Endodermal cell (in vitro differentiated cells): Measurements from ENCODE around the gene MTMR3. TPM values are rescaled to one million over a fixed set of nuclear protein-coding genes. Genes with fewer than 3 reads are reported as not detected.

ENCODE experiments used
- DNase-seq: peaks from one replicate; pipeline ENCODE4 v3.0.0-alpha.2; 2017
- H3K27ac ChIP-seq: 2 replicates; pipeline ENCODE4 v1.5.1; 2013; ENCODE audit warnings: mild to moderate bottlenecking, low read depth, low read length, moderate library complexity
- H3K27me3 ChIP-seq: 2 replicates; pipeline ENCODE4 v1.6.1; 2013; ENCODE audit warnings: mild to moderate bottlenecking, low read length, moderate library complexity; ENCODE audit not compliant: insufficient read depth, control insufficient read depth, poor library complexity, severe bottlenecking
- H3K36me3 ChIP-seq: 2 replicates; pipeline ENCODE4 v1.7.0; 2013; ENCODE audit warnings: mild to moderate bottlenecking, low read length, moderate library complexity; ENCODE audit not compliant: control insufficient read depth, insufficient read depth
- H3K4me1 ChIP-seq: one replicate; pipeline ENCODE4 v1.7.0; 2013; ENCODE audit warnings: low read length; ENCODE audit not compliant: control insufficient read depth, insufficient read depth
- H3K4me3 ChIP-seq: 2 replicates; pipeline ENCODE4 v1.5.1; 2013; ENCODE audit warnings: mild to moderate bottlenecking, low read length, moderate library complexity
- H3K9ac ChIP-seq: 2 replicates; pipeline ENCODE4 v1.6.1; 2013; ENCODE audit warnings: mild to moderate bottlenecking, low read length, moderate library complexity; ENCODE audit not compliant: poor library complexity, severe bottlenecking; ENCODE audit errors: extremely low read depth
- H3K9me3 ChIP-seq: 2 replicates; pipeline ENCODE4 v1.6.1; 2013; ENCODE audit warnings: mild to moderate bottlenecking, low read length, moderate library complexity; ENCODE audit not compliant: control insufficient read depth
- H3K27ac Mint-ChIP-seq: 2 replicates; pipeline ENCODE4 v1.8.0; 2020; ENCODE audit warnings: mixed read lengths
- H3K27me3 Mint-ChIP-seq: 2 replicates; pipeline ENCODE4 v1.8.0; 2021; ENCODE audit warnings: mild to moderate bottlenecking, mixed read lengths; ENCODE audit not compliant: insufficient read depth
- H3K36me3 Mint-ChIP-seq: 2 replicates; pipeline ENCODE4 v1.8.0; 2020; ENCODE audit warnings: low read depth, mixed read lengths
- H3K4me1 Mint-ChIP-seq: 2 replicates; pipeline ENCODE4 v1.8.0; 2020; ENCODE audit warnings: mixed read lengths
- H3K4me3 Mint-ChIP-seq: 2 replicates; pipeline ENCODE4 v1.8.0; 2020; ENCODE audit warnings: mild to moderate bottlenecking, moderate library complexity, mixed read lengths
- H3K9me3 Mint-ChIP-seq: 2 replicates; pipeline ENCODE4 v1.8.0; 2020; ENCODE audit warnings: mild to moderate bottlenecking, mixed read lengths
- CTCF ChIP-seq: fragments of 200-600 bp; sonication (generic); conservative IDR thresholded peaks from 2 replicates; pipeline ENCODE4 v1.5.0; 2021; ENCODE audit warnings: antibody characterized with exemption, mild to moderate bottlenecking
- WGBS, 2 experiments: methylation state at CpG; one replicate each; pipeline versions ENCODE4 v1.1.5 to v1.1.7; 2013; ENCODE audit warnings: missing lambda C conversion rate in 2 of 2, mixed read lengths in 1 of 2; ENCODE audit not compliant: insufficient coverage in 1 of 2, insufficient read length in 1 of 2; 5-methylcytosine and 5-hydroxymethylcytosine counted together
- total RNA-seq, 2 donors: library from RNA; stranded (reverse); fragmentation: NEBNext Ultra II Directional in 1 of 2; extraction: Animal tissue kit (Norgen Biotek cat#: 25700) in 1 of 2; gene quantifications; 2 replicates in 1 of 2; 3 replicates in 1 of 2; pipeline ENCODE4 v1.2.1, GENCODE V29; 2021

Gene MTMR3
- total RNA-seq, 2 donors from 2014 or later = 30.9 to 41.3 TPM

GRCh38 chr22:30010789-30011405 lies 127.9 kb downstream of the MTMR3 start:
- H3K36me3 ChIP-seq = peaks cover 73% of the 10 kb centered on the region
- Mint-ChIP-seq H3K27ac (peak overlapping the region; percentile 12), H3K4me1 (peaks cover 46% of the 10 kb centered on the region), H3K36me3 (peaks cover 26% of the 10 kb centered on the region), H3K4me3 (no peak overlapping the region), H3K9me3 (no peaks in the 10 kb centered on the region), H3K27me3 (no peaks in the 10 kb centered on the region)
- H3K27ac ChIP-seq = no peak overlapping the region
- DNase-seq = no peak
- peaks cover 41% of the 10 kb centered on the region for H3K4me1 ChIP-seq
- TF ChIP-seq CTCF = no peak
- H3K9ac ChIP-seq = no peak overlapping the region
- 0 to 50% methylated on average over 1 to 2 of the region's 2 CpGs for WGBS, 2 experiments
- H3K27me3 ChIP-seq = no peaks in the 10 kb centered on the region
- H3K4me3 ChIP-seq = no peak overlapping the region
- no peaks in the 10 kb centered on the region for H3K9me3 ChIP-seq

GRCh38 chr22:30013201-30013600 lies 130.2 kb downstream of the MTMR3 start:
- no peak for TF ChIP-seq CTCF
- Mint-ChIP-seq H3K36me3 (peaks cover 38% of the 10 kb centered on the region), H3K4me1 (peaks cover 35% of the 10 kb centered on the region), H3K9me3 (no peaks in the 10 kb centered on the region), H3K27ac (no peak overlapping the region), H3K27me3 (no peaks in the 10 kb centered on the region), H3K4me3 (no peak overlapping the region)
- Histone ChIP-seq H3K4me3 (no peak overlapping the region), H3K9ac (no peak overlapping the region), H3K27ac (no peak overlapping the region), H3K36me3 (peaks cover 75% of the 10 kb centered on the region), H3K9me3 (no peaks in the 10 kb centered on the region), H3K4me1 (peaks cover 27% of the 10 kb centered on the region), H3K27me3 (no peaks in the 10 kb centered on the region)
- WGBS, 2 experiments = 93 to 95% methylated on average over 5 of the region's 5 CpGs
- DNase-seq = no peak

- peaks cover 25% of the 10 kb centered on the region for H3K4me1 Mint-ChIP-seq
Observed at GRCh38 chr22:30014244-30014643, 131.3 kb downstream of the MTMR3 start.

More at GRCh38 chr22:30014244-30014643, 131.3 kb downstream of the MTMR3 start:
- H3K36me3 Mint-ChIP-seq = peaks cover 44% of the 10 kb centered on the region
- no peaks in the 10 kb centered on the region for H3K9me3 Mint-ChIP-seq
- no peaks in the 10 kb centered on the region for H3K9me3 ChIP-seq
- H3K27me3 ChIP-seq = no peaks in the 10 kb centered on the region
- H3K4me3 ChIP-seq = no peak overlapping the region
- peaks cover 17% of the 10 kb centered on the region for H3K4me1 ChIP-seq
- H3K9ac ChIP-seq = no peak overlapping the region
- H3K27ac Mint-ChIP-seq = no peak overlapping the region
- H3K4me3 Mint-ChIP-seq = no peak overlapping the region
- H3K27ac ChIP-seq = no peak overlapping the region
- no peak for DNase-seq
- H3K36me3 ChIP-seq = peaks cover 76% of the 10 kb centered on the region
- no peak for TF ChIP-seq CTCF
- no peaks in the 10 kb centered on the region for H3K27me3 Mint-ChIP-seq
